Spleen (tissue), 7 donors: ENCODE data around the gene LYRM4.

Experiments
- CTCF ChIP-seq, 11 experiments: fragments of 200-600 bp in 7 of 11; fragments of 450-650 bp in 4 of 11; sonication (generic) in 4 of 11; IDR thresholded peaks in 8 of 11; conservative IDR thresholded peaks in 3 of 11; 1 replicate in 7 of 11; 2 replicates in 4 of 11; pipeline versions ENCODE4 v1.4.0 to v1.8.0; 2016 to 2021; ENCODE audit warnings: antibody characterized with exemption in 11 of 11, inconsistent platforms in 4 of 11, mild to moderate bottlenecking in 1 of 11
- POLR2A ChIP-seq, 3 donors: fragments of 450-650 bp; IDR thresholded peaks; one replicate each; pipeline ENCODE4 v1.5.1; 2017; ENCODE audit warnings: antibody characterized with exemption in 3 of 3, mild to moderate bottlenecking in 1 of 3
- donor health status: DM: no; HTN: no; CAD: no; lungs with moderate emphysema.
- donor health status: DM: no; HTN: no; CAD: no.
- donor health status: DM: no; HTN: no; CAD: no.

GRCh38 chr6:5084781-5085647, 175.7 kb downstream of the LYRM4 start, which contains the start of gene PPP1R3G:
- TF ChIP-seq POLR2A (IDR thresholded peaks at IDR 0.05) (no peak), CTCF (IDR thresholded peaks at IDR 0.05 in 8 of 11, conservative IDR thresholded peaks at IDR 0.05 in 3 of 11) (no peak)
